HEK293 (cell line): Measurements from ENCODE around the gene NAXE.

Experiments
- MEIS1 ChIP-seq: sonication (generic); formaldehyde crosslinking; IDR thresholded peaks from 2 replicates; pipeline ENCODE4 v1.8.1; 2022; ENCODE audit warnings: missing genetic modification reagents, mild to moderate bottlenecking, borderline replicate concordance
- ZNF133 ChIP-seq: fragments of 450-650 bp; formaldehyde crosslinking; IDR thresholded peaks from 2 replicates; pipeline ENCODE4 v1.5.1; 2016; ENCODE audit warnings: missing biosample characterization, missing genetic modification characterization
- ZNF155 ChIP-seq: fragments of 450-650 bp; formaldehyde crosslinking; IDR thresholded peaks from 2 replicates; pipeline ENCODE4 v1.5.1; 2016; ENCODE audit warnings: missing biosample characterization, missing genetic modification characterization
- ZNF157 ChIP-seq: fragments of 450-650 bp; formaldehyde crosslinking; IDR thresholded peaks from 2 replicates; pipeline ENCODE4 v1.5.1; 2016; ENCODE audit warnings: missing biosample characterization, missing genetic modification characterization
- ZNF16 ChIP-seq: fragments of 450-650 bp; formaldehyde crosslinking; IDR thresholded peaks from 2 replicates; pipeline ENCODE4 v1.5.1; 2016; ENCODE audit warnings: low read depth, missing biosample characterization, missing genetic modification characterization
- ZNF239 ChIP-seq: fragments of 450-650 bp; formaldehyde crosslinking; IDR thresholded peaks from 2 replicates; pipeline ENCODE4 v1.5.1; 2016; ENCODE audit warnings: missing biosample characterization, missing genetic modification characterization
- ZNF248 ChIP-seq: fragments of 450-650 bp; formaldehyde crosslinking; IDR thresholded peaks from 2 replicates; pipeline ENCODE4 v1.5.1; 2017; ENCODE audit warnings: missing biosample characterization, missing genetic modification characterization
- ZNF311 ChIP-seq: fragments of 450-650 bp; formaldehyde crosslinking; IDR thresholded peaks from 2 replicates; pipeline ENCODE4 v1.5.1; 2017; ENCODE audit warnings: missing biosample characterization, missing genetic modification characterization, borderline replicate concordance
- ZNF350 ChIP-seq: fragments of 450-650 bp; formaldehyde crosslinking; IDR thresholded peaks from 2 replicates; pipeline ENCODE4 v1.5.0; 2017; ENCODE audit warnings: missing biosample characterization, mild to moderate bottlenecking, missing genetic modification characterization
- ZNF391 ChIP-seq: fragments of 450-650 bp; formaldehyde crosslinking; IDR thresholded peaks from 2 replicates; pipeline ENCODE4 v1.5.1; 2016; ENCODE audit warnings: low read depth, missing biosample characterization, missing genetic modification characterization, borderline replicate concordance
- ZNF426 ChIP-seq: fragments of 450-650 bp; formaldehyde crosslinking; IDR thresholded peaks from 2 replicates; pipeline ENCODE4 v1.5.1; 2017; ENCODE audit warnings: missing biosample characterization, missing genetic modification characterization, mild to moderate bottlenecking, inconsistent platforms, moderate library complexity
- ZNF596 ChIP-seq: fragments of 450-650 bp; IDR thresholded peaks from 2 replicates; pipeline ENCODE4 v1.5.0; 2018; ENCODE audit warnings: missing biosample characterization, mild to moderate bottlenecking, missing genetic modification characterization, moderate library complexity
- ZNF629 ChIP-seq: fragments of 450-650 bp; formaldehyde crosslinking; IDR thresholded peaks from 2 replicates; pipeline ENCODE4 v1.5.1; 2017; ENCODE audit warnings: missing biosample characterization, missing genetic modification characterization
- ZNF701 ChIP-seq: fragments of 450-650 bp; formaldehyde crosslinking; IDR thresholded peaks from 2 replicates; pipeline ENCODE4 v1.5.1; 2016; ENCODE audit warnings: missing biosample characterization, missing genetic modification characterization
- ZNF777 ChIP-seq: fragments of 450-650 bp; formaldehyde crosslinking; IDR thresholded peaks from 2 replicates; pipeline ENCODE4 v1.5.1; 2017; ENCODE audit warnings: missing biosample characterization, missing genetic modification characterization, borderline replicate concordance
- ZNF837 ChIP-seq: fragments of 450-650 bp; formaldehyde crosslinking; IDR thresholded peaks from 2 replicates; pipeline ENCODE4 v1.5.1; 2016; ENCODE audit warnings: missing biosample characterization, missing genetic modification characterization
- ZSCAN30 ChIP-seq: fragments of 450-650 bp; IDR thresholded peaks from 2 replicates; pipeline ENCODE4 v1.5.1; 2018; ENCODE audit warnings: missing biosample characterization, mild to moderate bottlenecking, missing genetic modification characterization, moderate library complexity
- TF ChIP-seq, protein P1 (sequence below): fragments of 450-650 bp; formaldehyde crosslinking; IDR thresholded peaks from 2 replicates; pipeline ENCODE4 v1.5.1; 2016; ENCODE audit warnings: missing biosample characterization, missing genetic modification characterization, borderline replicate concordance
- TF ChIP-seq, protein P2 (sequence below): fragments of 450-650 bp; formaldehyde crosslinking; IDR thresholded peaks from 2 replicates; pipeline ENCODE4 v1.5.1; 2016; ENCODE audit warnings: missing biosample characterization, missing genetic modification characterization
- TF ChIP-seq, protein P3 (sequence below): sonication (generic); formaldehyde crosslinking; IDR thresholded peaks from 2 replicates; pipeline ENCODE4 v1.8.1; 2022; ENCODE audit warnings: mild to moderate bottlenecking, moderate library complexity, missing genetic modification reagents
- TF ChIP-seq, protein P4 (sequence below): fragments of 450-650 bp; formaldehyde crosslinking; IDR thresholded peaks from 2 replicates; pipeline ENCODE4 v1.5.1; 2016; ENCODE audit warnings: missing biosample characterization, missing genetic modification characterization
- TF ChIP-seq, protein P5 (sequence below): fragments of 450-650 bp; formaldehyde crosslinking; IDR thresholded peaks from 2 replicates; pipeline ENCODE4 v1.5.1; 2016; ENCODE audit warnings: missing biosample characterization, missing genetic modification characterization, borderline replicate concordance
- TF ChIP-seq, protein P6 (sequence below): fragments of 450-650 bp; formaldehyde crosslinking; IDR thresholded peaks from 2 replicates; pipeline ENCODE4 v1.5.1; 2016; ENCODE audit warnings: missing biosample characterization, missing genetic modification characterization

The NAXE gene

DNA sequence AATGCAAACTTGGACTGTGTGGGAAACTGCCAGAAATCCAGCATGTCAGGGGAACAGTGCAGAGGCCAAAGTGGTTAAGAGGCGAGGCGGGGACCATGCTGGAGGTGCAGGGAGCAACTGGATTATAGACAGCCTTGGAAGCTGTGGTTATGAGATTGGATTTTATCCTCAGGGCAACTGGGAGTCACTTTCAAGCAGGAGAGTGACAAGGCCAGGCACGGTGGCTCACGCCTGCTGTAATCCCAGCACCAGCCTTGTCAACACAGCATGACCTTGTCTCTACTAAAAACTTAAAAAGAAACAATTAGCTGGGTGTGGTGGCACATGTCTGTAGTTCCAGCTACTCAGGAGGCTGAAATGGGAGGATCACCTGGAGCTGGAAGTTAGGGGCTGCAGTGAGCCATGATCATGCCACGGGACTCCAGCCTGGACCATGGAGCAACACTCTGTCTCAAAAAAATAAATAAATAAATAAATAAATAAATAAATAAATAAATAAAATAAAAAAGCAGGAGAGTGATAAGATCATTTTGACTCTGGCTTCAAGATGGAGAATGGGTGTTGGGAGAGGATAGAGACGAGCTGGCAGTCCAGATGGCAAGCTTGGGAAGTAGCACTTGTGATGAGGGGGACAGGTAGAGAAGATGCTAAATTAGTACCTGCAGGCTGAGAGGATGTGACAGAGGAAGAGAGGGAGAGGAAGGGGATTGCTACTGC is 31.2 kb downstream of the NAXE start (continued):
- TF ChIP-seq, protein P1, sequence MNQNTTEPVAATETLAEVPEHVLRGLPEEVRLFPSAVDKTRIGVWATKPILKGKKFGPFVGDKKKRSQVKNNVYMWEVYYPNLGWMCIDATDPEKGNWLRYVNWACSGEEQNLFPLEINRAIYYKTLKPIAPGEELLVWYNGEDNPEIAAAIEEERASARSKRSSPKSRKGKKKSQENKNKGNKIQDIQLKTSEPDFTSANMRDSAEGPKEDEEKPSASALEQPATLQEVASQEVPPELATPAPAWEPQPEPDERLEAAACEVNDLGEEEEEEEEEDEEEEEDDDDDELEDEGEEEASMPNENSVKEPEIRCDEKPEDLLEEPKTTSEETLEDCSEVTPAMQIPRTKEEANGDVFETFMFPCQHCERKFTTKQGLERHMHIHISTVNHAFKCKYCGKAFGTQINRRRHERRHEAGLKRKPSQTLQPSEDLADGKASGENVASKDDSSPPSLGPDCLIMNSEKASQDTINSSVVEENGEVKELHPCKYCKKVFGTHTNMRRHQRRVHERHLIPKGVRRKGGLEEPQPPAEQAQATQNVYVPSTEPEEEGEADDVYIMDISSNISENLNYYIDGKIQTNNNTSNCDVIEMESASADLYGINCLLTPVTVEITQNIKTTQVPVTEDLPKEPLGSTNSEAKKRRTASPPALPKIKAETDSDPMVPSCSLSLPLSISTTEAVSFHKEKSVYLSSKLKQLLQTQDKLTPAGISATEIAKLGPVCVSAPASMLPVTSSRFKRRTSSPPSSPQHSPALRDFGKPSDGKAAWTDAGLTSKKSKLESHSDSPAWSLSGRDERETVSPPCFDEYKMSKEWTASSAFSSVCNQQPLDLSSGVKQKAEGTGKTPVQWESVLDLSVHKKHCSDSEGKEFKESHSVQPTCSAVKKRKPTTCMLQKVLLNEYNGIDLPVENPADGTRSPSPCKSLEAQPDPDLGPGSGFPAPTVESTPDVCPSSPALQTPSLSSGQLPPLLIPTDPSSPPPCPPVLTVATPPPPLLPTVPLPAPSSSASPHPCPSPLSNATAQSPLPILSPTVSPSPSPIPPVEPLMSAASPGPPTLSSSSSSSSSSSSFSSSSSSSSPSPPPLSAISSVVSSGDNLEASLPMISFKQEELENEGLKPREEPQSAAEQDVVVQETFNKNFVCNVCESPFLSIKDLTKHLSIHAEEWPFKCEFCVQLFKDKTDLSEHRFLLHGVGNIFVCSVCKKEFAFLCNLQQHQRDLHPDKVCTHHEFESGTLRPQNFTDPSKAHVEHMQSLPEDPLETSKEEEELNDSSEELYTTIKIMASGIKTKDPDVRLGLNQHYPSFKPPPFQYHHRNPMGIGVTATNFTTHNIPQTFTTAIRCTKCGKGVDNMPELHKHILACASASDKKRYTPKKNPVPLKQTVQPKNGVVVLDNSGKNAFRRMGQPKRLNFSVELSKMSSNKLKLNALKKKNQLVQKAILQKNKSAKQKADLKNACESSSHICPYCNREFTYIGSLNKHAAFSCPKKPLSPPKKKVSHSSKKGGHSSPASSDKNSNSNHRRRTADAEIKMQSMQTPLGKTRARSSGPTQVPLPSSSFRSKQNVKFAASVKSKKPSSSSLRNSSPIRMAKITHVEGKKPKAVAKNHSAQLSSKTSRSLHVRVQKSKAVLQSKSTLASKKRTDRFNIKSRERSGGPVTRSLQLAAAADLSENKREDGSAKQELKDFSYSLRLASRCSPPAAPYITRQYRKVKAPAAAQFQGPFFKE: no peak
- TF ChIP-seq ZNF629 (tag by site-specific recombination): peak; percentile 87
- no peak for TF ChIP-seq ZNF596 (tag by site-specific recombination)
- no peak for TF ChIP-seq ZNF391 (tag by site-specific recombination)
- no peak for TF ChIP-seq ZNF157 (tag by site-specific recombination)
- no peak for TF ChIP-seq ZNF701 (tag by site-specific recombination)
- no peak for TF ChIP-seq ZNF133 (tag by site-specific recombination)
- TF ChIP-seq ZNF350 (tag by site-specific recombination): no peak
- TF ChIP-seq, protein P2, sequence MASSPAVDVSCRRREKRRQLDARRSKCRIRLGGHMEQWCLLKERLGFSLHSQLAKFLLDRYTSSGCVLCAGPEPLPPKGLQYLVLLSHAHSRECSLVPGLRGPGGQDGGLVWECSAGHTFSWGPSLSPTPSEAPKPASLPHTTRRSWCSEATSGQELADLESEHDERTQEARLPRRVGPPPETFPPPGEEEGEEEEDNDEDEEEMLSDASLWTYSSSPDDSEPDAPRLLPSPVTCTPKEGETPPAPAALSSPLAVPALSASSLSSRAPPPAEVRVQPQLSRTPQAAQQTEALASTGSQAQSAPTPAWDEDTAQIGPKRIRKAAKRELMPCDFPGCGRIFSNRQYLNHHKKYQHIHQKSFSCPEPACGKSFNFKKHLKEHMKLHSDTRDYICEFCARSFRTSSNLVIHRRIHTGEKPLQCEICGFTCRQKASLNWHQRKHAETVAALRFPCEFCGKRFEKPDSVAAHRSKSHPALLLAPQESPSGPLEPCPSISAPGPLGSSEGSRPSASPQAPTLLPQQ (tag by site-specific recombination): peak; percentile 42; the same call in 1 of the 2 replicates
- TF ChIP-seq, protein P3, sequence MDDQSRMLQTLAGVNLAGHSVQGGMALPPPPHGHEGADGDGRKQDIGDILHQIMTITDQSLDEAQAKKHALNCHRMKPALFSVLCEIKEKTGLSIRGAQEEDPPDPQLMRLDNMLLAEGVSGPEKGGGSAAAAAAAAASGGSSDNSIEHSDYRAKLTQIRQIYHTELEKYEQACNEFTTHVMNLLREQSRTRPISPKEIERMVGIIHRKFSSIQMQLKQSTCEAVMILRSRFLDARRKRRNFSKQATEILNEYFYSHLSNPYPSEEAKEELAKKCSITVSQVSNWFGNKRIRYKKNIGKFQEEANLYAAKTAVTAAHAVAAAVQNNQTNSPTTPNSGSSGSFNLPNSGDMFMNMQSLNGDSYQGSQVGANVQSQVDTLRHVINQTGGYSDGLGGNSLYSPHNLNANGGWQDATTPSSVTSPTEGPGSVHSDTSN: no peak
- TF ChIP-seq, protein P4, sequence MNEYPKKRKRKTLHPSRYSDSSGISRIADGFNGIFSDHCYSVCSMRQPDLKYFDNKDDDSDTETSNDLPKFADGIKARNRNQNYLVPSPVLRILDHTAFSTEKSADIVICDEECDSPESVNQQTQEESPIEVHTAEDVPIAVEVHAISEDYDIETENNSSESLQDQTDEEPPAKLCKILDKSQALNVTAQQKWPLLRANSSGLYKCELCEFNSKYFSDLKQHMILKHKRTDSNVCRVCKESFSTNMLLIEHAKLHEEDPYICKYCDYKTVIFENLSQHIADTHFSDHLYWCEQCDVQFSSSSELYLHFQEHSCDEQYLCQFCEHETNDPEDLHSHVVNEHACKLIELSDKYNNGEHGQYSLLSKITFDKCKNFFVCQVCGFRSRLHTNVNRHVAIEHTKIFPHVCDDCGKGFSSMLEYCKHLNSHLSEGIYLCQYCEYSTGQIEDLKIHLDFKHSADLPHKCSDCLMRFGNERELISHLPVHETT (tag by site-specific recombination): peak; percentile 93
- no peak for TF ChIP-seq ZSCAN30 (tag by site-specific recombination)
- TF ChIP-seq ZNF777 (tag by site-specific recombination): no peak
- no peak for TF ChIP-seq MEIS1 (CRISPR knock-in tag)
- no peak for TF ChIP-seq ZNF837 (tag by site-specific recombination)
- TF ChIP-seq, protein P5, sequence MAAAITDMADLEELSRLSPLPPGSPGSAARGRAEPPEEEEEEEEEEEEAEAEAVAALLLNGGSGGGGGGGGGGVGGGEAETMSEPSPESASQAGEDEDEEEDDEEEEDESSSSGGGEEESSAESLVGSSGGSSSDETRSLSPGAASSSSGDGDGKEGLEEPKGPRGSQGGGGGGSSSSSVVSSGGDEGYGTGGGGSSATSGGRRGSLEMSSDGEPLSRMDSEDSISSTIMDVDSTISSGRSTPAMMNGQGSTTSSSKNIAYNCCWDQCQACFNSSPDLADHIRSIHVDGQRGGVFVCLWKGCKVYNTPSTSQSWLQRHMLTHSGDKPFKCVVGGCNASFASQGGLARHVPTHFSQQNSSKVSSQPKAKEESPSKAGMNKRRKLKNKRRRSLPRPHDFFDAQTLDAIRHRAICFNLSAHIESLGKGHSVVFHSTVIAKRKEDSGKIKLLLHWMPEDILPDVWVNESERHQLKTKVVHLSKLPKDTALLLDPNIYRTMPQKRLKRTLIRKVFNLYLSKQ (tag by site-specific recombination): peak; percentile 95; the same call in 1 of the 2 replicates
- TF ChIP-seq, protein P6, sequence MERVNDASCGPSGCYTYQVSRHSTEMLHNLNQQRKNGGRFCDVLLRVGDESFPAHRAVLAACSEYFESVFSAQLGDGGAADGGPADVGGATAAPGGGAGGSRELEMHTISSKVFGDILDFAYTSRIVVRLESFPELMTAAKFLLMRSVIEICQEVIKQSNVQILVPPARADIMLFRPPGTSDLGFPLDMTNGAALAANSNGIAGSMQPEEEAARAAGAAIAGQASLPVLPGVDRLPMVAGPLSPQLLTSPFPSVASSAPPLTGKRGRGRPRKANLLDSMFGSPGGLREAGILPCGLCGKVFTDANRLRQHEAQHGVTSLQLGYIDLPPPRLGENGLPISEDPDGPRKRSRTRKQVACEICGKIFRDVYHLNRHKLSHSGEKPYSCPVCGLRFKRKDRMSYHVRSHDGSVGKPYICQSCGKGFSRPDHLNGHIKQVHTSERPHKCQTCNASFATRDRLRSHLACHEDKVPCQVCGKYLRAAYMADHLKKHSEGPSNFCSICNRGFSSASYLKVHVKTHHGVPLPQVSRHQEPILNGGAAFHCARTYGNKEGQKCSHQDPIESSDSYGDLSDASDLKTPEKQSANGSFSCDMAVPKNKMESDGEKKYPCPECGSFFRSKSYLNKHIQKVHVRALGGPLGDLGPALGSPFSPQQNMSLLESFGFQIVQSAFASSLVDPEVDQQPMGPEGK (tag by site-specific recombination): no peak
- TF ChIP-seq ZNF248 (tag by site-specific recombination): no peak
- no peak for TF ChIP-seq ZNF155 (tag by site-specific recombination)
- TF ChIP-seq ZNF239 (tag by site-specific recombination): no peak
- TF ChIP-seq ZNF426 (tag by site-specific recombination): peak; percentile 100
- peak; percentile 43; the same call in 1 of the 2 replicates for TF ChIP-seq ZNF16 (tag by site-specific recombination)
- no peak for TF ChIP-seq ZNF311 (tag by site-specific recombination)
